Hypothalamus (tissue), 51 donors: ENCODE data around the gene LPGAT1.
"Not testable (repeated sequence)": the region's sequence is repeated elsewhere in the genome, so short reads cannot be mapped to it uniquely, and the experiment has no call there.

Experiments used
- DNase-seq, 51 donors: peaks; one replicate each; lab custom pipeline; 2025; lab: John Stamatoyannopoulos, UW

The LPGAT1 gene

GRCh38 chr1:211710566-211711314, 119.8 kb downstream of the LPGAT1 start:
- DNase-seq, result no peak

GRCh38 chr1:211708926-211709325, 121.6 kb downstream of the LPGAT1 start:
- no peak for DNase-seq

DNA sequence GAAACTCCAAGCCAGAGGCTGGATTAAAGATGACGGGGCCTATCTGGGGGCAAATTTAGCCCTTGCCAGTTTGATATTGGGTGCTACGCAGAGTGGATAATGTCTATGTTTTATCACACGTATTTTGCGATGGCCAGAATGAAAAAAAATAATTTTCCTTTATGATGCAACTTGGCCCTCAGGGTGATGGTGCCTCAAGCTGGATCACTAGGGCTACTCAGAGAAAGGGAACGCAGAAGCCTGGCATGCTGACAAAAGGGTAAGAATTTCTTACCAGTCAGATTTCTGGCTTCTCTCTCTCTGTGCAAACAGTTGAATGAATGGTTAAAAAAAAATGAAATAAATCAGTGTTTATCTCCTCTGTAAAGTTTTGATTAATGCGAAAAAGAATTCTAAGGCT, 122.6 kb downstream of the LPGAT1 start:
- DNase-seq, result no peak

GRCh38 chr1:211705467-211706091, 125.0 kb downstream of the LPGAT1 start:
- no peak for DNase-seq

- DNase-seq, result peak in 1 of 51 donors; percentile 55
Measured at GRCh38 chr1:211704543-211704942, 126.0 kb downstream of the LPGAT1 start.

GRCh38 chr1:211703812-211704537, 126.6 kb downstream of the LPGAT1 start:
- peak in 11 of 51 donors; percentile 7 to 73 (median 26) for DNase-seq

- DNase-seq, result no peak
Measured at GRCh38 chr1:211701733-211702132, 128.8 kb downstream of the LPGAT1 start.

DNA sequence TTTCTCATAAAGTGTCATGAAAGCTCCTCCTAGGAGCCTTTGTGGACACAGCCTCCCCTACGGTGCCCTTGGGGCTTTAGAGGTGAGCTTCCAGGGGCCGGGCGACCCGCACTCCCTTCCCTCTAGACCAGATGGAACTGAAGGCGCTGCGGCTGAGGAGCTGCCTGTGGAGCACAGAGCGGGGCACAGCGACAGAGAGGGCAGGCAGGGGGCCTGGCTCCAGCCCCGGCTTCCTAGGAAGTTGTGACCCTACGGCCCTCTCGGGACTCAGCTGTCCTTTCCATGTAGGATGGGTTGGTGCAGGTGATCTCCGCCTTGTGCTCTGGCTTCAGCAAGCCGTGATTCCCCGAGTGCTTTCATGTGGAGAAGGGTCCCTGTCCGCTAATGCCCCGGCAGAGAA, 131.5 kb downstream of the LPGAT1 start:
- peak in 1 of 51 donors; percentile 10 for DNase-seq

DNA sequence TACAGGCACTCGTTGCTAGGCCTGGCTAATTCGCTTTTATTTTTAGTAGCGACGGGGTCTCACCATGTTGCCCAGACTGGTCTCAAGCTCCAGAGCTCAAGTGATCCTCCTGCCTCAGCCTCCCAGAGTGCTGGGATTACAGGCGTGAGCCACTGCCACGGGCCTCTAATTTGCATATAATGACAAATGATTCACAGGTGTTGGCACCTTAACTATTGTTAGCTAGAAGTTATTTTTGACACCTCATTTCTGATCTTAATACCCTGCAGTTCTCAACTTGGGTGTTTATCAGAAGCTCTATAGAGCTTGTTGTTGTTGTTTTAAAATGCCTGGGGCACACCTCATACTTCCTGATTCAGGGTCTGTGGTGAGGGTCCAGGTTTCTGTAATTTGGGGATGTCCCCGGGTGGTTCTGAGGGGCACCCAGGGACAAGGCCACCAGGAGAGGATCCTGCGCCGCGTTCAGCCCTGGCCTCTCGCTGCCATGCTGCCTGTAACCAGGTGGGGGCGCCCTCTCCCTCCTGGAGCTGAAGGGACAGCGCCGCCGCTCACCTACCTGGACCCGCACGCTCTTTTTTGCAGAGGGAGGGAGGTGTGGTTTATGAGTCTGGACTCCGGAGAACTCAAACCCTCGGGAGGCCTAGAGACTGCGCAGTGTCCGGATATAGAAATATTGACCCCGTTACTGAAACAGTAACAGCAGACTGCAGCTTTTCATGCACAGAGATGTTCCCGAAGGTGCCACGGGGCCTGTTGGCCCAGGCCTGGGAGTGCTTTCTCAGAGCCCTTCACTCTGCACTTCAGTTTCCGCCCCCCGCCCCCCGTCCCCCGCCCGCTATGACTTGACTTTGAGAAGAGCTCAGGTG, 132.2 kb downstream of the LPGAT1 start:
- DNase-seq, result peak; percentile 15 to 89 (median 64)

GRCh38 chr1:211697356-211697755, 133.2 kb downstream of the LPGAT1 start:
- DNase-seq, result no peak

- DNase-seq, result no peak
Measured at GRCh38 chr1:211695135-211695816, 135.3 kb downstream of the LPGAT1 start.

- DNase-seq, result not testable (repeated sequence)
Measured at GRCh38 chr1:211693911-211694310, 136.7 kb downstream of the LPGAT1 start.
